ENCODE results near the gene CERS5. TPM values are rescaled to one million over a fixed set of nuclear protein-coding genes. Genes with fewer than 3 reads are reported as not detected.

The CERS5 gene
- polyA plus RNA-seq, 3 donors from 2014 or later = 57.2 to 104 (median 64.0) TPM

DNA sequence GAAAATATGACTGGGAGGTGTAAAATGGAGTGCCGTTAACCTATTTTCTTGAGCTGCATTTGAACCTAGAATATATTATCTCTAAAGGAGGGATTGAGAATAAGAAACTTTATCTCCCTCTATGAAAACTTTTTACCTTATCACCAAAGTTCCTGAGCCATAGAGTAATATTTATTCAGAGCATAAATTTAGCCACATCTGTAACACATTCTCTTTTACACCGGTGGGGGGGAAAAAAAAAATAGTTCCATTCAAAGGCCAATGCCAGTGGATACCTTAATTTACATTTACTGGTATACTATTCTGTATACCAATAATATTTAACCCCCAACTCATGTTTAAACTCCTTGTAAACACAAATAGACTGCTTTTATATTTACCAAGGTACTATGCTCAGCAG is 21.7 kb downstream of the CERS5 start:
- peaks cover 3 to 12% (median 3%) of the 10 kb centered on the region in 3 donors for H3K36me3 Mint-ChIP-seq
- no peak overlapping the region for H3K4me3 Mint-ChIP-seq
- no peaks in the 10 kb centered on the region for H3K9me3 Mint-ChIP-seq
- no peak for DNase-seq
- H3K27ac Mint-ChIP-seq = no peak overlapping the region
- H3K27me3 Mint-ChIP-seq (ENCODE audit: low read depth in 3 of 3) = no peaks in the 10 kb centered on the region
- peaks cover 0 to 24% of the 10 kb centered on the region in 2 donors for H3K4me1 Mint-ChIP-seq

DNA sequence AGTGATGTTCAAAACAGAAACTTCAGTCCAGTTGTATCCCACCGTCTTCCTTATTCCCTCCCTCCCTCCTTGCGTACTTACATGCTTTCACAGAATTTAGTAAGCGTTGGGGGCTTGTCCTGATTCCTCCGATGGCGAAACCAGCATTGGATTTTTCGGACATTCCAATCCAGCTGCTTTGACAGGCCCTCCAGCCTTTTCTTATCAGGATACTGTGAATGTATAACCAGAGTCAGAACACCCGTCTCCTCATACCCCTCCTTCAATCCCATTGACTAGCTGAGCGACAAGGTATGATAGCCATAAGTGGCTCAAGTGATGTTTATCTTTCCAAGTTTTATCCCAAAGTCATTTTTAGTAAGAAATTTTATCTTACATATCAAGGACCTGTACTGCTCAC is 24.2 kb downstream of the CERS5 start:
- H3K36me3 Mint-ChIP-seq = peaks cover 3 to 18% (median 3%) of the 10 kb centered on the region in 3 donors
- no peak overlapping the region for H3K27ac Mint-ChIP-seq

DNA sequence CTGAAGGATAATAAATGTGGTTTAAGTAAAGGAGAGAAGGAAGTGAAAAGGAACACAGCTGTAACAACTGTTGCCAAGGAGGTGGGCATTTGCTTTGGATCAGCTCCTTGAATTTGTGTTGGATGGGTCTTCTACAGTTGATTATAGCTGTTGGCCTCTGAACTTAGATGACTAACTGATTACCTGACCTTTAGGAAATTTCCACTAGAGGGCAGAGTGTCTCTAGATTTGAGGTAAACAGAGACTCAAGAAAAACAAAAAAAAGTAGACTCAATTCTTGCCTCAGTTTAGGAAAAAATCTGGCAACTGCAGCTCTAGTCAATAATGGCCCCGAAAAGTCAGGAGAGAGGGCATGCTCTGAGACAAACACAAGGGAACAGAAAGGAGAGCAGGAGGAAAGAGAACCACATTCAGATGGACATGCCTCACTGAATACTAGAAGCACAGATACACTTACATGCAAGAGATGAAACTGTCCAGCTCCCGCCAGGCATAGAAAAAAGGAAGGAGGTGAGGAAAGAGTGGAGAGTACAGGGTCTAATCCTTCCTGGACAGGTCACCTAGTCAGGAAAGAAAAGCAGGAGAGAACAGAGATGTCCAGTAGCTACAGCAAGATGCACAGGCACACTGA is 34.5 kb downstream of the CERS5 start:
- Mint-ChIP-seq H3K4me3 (no peak overlapping the region), H3K27ac (peak overlapping the region; percentile 6 to 86 (median 76)), H3K4me1 (peaks cover 6 to 14% of the 10 kb centered on the region in 2 donors), H3K9me3 (no peaks in the 10 kb centered on the region), H3K27me3 (ENCODE audit: low read depth in 3 of 3) (peaks cover 0 to 3% (median 1%) of the 10 kb centered on the region in 3 donors), H3K36me3 (peaks cover 10 to 36% (median 12%) of the 10 kb centered on the region in 3 donors)
- DNase-seq = peak; percentile 26 to 50 (median 33)

More for the DNA sequence above, 24.2 kb downstream of the CERS5 start:
- no peaks in the 10 kb centered on the region for H3K9me3 Mint-ChIP-seq
- no peaks in the 10 kb centered on the region for H3K27me3 Mint-ChIP-seq (ENCODE audit: low read depth in 3 of 3)
- no peak for DNase-seq
- no peak overlapping the region for H3K4me3 Mint-ChIP-seq
- peaks cover 0 to 15% of the 10 kb centered on the region in 2 donors for H3K4me1 Mint-ChIP-seq

GRCh38 chr12:50129290-50129689 is 37.9 kb downstream of the CERS5 start:
- peaks cover 0 to 4% (median 1%) of the 10 kb centered on the region in 3 donors for H3K27me3 Mint-ChIP-seq (ENCODE audit: low read depth in 3 of 3)
- no peak for DNase-seq
- no peak overlapping the region for H3K27ac Mint-ChIP-seq
- no peak overlapping the region for H3K4me3 Mint-ChIP-seq
- peaks cover 6 to 30% (median 7%) of the 10 kb centered on the region in 3 donors for H3K36me3 Mint-ChIP-seq
- peaks cover 17 to 33% of the 10 kb centered on the region in 2 donors for H3K4me1 Mint-ChIP-seq
- no peaks in the 10 kb centered on the region for H3K9me3 Mint-ChIP-seq

DNA sequence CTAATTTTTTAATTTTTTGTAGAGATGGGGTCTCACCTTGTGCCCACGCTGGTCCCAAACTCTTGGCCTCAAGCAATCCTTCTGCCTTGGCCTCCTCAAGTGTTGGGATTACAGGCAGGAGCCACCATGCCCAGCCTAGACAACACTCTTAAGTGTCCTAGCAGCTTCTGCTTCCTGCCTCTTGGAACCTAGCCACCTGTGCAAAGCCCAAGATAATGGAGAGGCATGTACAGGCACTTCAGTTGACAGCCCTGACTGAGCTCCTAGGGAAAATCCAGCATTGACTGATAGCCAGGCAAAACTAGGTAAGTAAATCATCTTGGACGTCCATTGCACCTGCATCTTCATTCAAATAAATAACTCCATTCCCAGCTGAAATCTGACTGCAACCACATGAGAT is 39.6 kb downstream of the CERS5 start:
- Mint-ChIP-seq H3K27me3 (ENCODE audit: low read depth in 3 of 3) (peaks cover 0 to 2% (median 0%) of the 10 kb centered on the region in 3 donors), H3K4me1 (peaks cover 15 to 36% of the 10 kb centered on the region in 2 donors), H3K27ac (peak overlapping the region in 2 of 6 donors; percentile 9 to 57), H3K36me3 (peaks cover 7 to 32% (median 8%) of the 10 kb centered on the region in 3 donors), H3K4me3 (no peak overlapping the region), H3K9me3 (no peaks in the 10 kb centered on the region)
- DNase-seq = no peak

- Mint-ChIP-seq H3K9me3 (no peaks in the 10 kb centered on the region), H3K4me1 (peaks cover 19 to 44% of the 10 kb centered on the region in 2 donors), H3K36me3 (peaks cover 4 to 18% (median 14%) of the 10 kb centered on the region in 3 donors), H3K4me3 (no peak overlapping the region), H3K27ac (peak overlapping the region in 1 of 6 donors; percentile 48), H3K27me3 (ENCODE audit: low read depth in 3 of 3) (peaks cover 0 to 1% (median 0%) of the 10 kb centered on the region in 3 donors)
- no peak for DNase-seq
Observed at GRCh38 chr12:50123203-50123602, 44.0 kb downstream of the CERS5 start.

- no peak for DNase-seq
- H3K36me3 Mint-ChIP-seq = peaks cover 4 to 14% (median 14%) of the 10 kb centered on the region in 3 donors
- H3K27me3 Mint-ChIP-seq (ENCODE audit: low read depth in 3 of 3) = peaks cover 0 to 1% (median 0%) of the 10 kb centered on the region in 3 donors
- no peak overlapping the region for H3K4me3 Mint-ChIP-seq
- H3K9me3 Mint-ChIP-seq = no peaks in the 10 kb centered on the region
- peaks cover 20 to 47% of the 10 kb centered on the region in 2 donors for H3K4me1 Mint-ChIP-seq
- peak overlapping the region in 1 of 6 donors; percentile 51 for H3K27ac Mint-ChIP-seq
Observed at GRCh38 chr12:50121641-50122040, 45.5 kb downstream of the CERS5 start.

DNA sequence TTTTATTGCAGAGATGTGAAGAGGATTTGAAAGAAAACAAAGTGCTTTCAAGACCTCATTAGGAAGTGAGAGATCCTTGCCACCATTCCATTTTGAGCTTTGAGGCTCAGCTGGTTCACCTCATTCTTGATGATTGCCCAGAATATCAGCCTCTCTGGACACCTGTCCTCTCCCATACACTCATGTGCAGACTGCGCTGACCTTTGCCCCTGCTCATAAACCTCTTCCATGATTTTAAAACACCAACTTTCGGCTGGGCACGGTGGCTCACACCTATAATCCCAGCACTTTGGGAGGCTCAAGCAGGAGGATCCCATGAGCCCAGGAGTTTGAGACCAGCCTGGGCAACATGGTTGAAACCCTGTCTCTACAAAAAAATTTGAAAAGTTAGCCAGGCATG is 46.2 kb downstream of the CERS5 start:
- Mint-ChIP-seq H3K4me3 (no peak overlapping the region), H3K4me1 (peaks cover 25 to 53% of the 10 kb centered on the region in 2 donors), H3K36me3 (peaks cover 4 to 17% (median 14%) of the 10 kb centered on the region in 3 donors)

DNA sequence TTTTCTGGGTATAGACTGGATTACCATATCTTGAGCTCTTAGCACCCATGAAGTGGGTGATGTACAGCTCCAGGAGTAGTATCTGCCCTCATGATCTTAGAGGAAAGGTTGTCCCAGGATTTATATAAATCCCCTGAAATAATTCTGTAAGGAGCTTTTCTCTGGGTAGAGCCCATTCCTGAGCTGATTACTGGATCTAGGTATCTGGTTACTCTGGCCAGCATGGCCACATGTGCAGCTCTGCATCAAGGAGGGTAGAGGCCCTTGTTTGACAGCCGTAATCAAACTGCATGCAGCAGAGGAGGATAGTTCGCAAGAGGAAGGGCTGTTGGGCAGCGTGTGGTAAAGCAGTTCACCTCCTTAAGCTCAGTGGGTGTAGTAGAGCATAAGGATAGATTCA is 46.6 kb downstream of the CERS5 start:
- DNase-seq = no peak
- H3K36me3 Mint-ChIP-seq = peaks cover 4 to 17% (median 17%) of the 10 kb centered on the region in 3 donors
- H3K4me1 Mint-ChIP-seq = peaks cover 26 to 53% of the 10 kb centered on the region in 2 donors
- H3K4me3 Mint-ChIP-seq = no peak overlapping the region
- peak overlapping the region in 2 of 6 donors; percentile 17 to 73 for H3K27ac Mint-ChIP-seq
- H3K27me3 Mint-ChIP-seq (ENCODE audit: low read depth in 3 of 3) = peaks cover 0 to 1% (median 0%) of the 10 kb centered on the region in 3 donors
- no peaks in the 10 kb centered on the region for H3K9me3 Mint-ChIP-seq

More for the DNA sequence above, 46.2 kb downstream of the CERS5 start:
- no peak for DNase-seq
- Mint-ChIP-seq H3K27me3 (ENCODE audit: low read depth in 3 of 3) (peaks cover 0 to 1% (median 0%) of the 10 kb centered on the region in 3 donors), H3K27ac (peak overlapping the region in 1 of 6 donors; percentile 73), H3K9me3 (no peaks in the 10 kb centered on the region)

DNA sequence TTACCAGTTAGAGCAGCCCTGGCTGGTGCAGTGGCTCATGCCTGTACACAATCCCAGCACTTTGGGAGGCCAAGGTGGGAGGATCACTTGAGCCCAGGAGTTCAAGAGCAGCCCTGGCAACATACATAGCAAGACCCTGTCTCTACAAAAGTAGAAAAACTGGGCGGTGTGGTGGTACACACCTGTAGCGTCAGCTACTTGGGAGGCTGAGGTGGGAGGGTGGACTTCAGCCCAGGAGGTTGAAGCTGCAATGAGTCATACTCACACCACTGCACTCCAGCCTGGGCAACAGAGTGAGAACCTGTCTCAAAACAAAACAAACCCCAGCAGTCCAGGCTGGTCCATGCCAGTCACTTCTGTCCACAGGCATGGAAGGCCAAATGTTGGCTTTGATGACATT is 47.8 kb downstream of the CERS5 start:
- H3K27ac Mint-ChIP-seq = peak overlapping the region in 1 of 6 donors; percentile 31
- no peaks in the 10 kb centered on the region for H3K9me3 Mint-ChIP-seq
- no peak for DNase-seq
- H3K4me3 Mint-ChIP-seq = no peak overlapping the region
- H3K4me1 Mint-ChIP-seq = peaks cover 22 to 47% of the 10 kb centered on the region in 2 donors
- peaks cover 6 to 16% (median 15%) of the 10 kb centered on the region in 3 donors for H3K36me3 Mint-ChIP-seq
- H3K27me3 Mint-ChIP-seq (ENCODE audit: low read depth in 3 of 3) = no peaks in the 10 kb centered on the region

DNA sequence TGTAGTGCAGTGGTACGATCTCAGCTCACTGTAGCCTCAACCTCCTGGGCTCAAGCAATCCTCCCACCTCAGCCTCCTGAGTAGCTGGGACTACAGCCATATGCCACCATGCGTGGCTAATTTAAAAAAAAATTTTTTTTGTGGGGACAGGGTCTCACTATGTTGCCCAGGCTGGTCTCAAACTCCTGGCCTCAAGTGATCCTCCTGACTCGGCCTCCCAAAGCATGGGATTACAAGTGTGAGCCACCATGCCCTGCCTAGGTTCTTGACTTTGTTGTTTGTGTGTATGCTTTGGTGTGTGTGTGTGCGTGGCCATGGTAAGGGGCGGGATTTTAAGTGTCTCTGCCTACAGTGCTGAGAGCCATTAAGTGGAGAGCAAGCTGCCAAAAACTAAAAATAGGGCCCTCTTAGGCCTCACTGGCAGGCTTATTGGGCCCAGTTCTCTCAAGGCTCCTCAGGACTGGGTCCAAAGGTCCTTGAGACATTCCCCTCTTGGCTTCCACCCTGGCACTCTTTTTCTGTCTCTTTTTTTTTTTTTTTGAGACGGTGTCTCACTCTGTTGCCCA is 50.0 kb downstream of the CERS5 start:
- no peak for DNase-seq
- Mint-ChIP-seq H3K27me3 (ENCODE audit: low read depth in 3 of 3) (peaks cover 0 to 6% (median 3%) of the 10 kb centered on the region in 3 donors), H3K9me3 (no peaks in the 10 kb centered on the region), H3K4me3 (no peak overlapping the region), H3K4me1 (peaks cover 33 to 58% of the 10 kb centered on the region in 2 donors), H3K27ac (no peak overlapping the region), H3K36me3 (peaks cover 7 to 10% (median 9%) of the 10 kb centered on the region in 3 donors)

- H3K27ac Mint-ChIP-seq = peak overlapping the region; percentile 97 to 99 (median 98)
- peaks cover 1 to 12% (median 3%) of the 10 kb centered on the region in 3 donors for H3K27me3 Mint-ChIP-seq (ENCODE audit: low read depth in 3 of 3)
- H3K4me1 Mint-ChIP-seq = peaks cover 35 to 49% of the 10 kb centered on the region in 2 donors
- peaks cover 3 to 4% (median 3%) of the 10 kb centered on the region in 3 donors for H3K36me3 Mint-ChIP-seq
- H3K4me3 Mint-ChIP-seq = peak overlapping the region; percentile 95 to 99 (median 98)
- H3K9me3 Mint-ChIP-seq = no peaks in the 10 kb centered on the region
- DNase-seq = no peak
Observed at GRCh38 chr12:50112456-50113218, 54.5 kb downstream of the CERS5 start.

DNA sequence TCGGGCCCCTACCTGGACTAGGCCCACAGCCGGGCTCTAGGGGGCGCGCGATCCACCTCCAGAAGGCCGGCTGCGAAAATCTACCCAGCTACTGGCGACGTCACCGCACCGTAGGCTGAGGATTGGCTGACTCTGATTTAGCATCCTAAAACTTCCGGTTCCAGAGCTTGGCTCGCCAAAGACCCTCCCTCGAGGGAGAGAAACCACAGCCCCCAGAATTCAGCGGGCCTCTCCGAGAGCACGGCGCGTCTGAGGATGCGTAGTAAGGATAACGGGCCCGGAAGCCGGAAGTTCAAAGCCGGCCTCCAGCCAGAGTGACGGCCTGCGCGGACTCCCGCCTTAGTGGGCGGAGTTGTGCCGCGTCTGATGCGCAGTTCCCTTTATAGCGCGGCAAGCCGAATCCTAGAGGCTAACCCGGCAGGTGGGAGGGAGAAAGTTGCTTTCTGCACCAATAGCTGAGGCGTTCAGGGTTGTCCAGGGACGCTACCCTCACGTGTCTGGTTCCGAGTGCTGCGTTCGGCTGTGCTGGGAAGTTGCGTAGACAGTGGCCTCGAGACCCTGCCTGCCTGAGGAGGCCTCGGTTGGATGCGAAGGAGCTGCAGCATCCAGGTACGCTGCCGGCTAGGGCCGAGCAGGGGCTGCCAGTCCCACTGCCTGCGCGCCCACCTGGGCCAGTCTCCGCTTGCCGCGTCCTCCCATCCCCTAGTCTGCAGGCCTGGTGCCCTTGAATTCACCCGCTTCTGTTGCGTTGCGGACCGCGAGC is 55.3 kb downstream of the CERS5 start, which contains the start of gene COX14:
Gene COX14 (plus strand): TSS at position 544 of the 763 bp plus-strand sequence. CDS start 7,808 bp downstream, outside the sequence.
- Mint-ChIP-seq H3K27ac (peak within 1 kb of the TSS; percentile 97 to 99 (median 98)), H3K36me3 (peaks cover 3 to 4% (median 3%) of the 10 kb centered on the region in 3 donors), H3K9me3 (no peaks in the 10 kb centered on the region), H3K4me1 (peaks cover 33 to 43% of the 10 kb centered on the region in 2 donors), H3K4me3 (peak within 1 kb of the TSS; percentile 95 to 99 (median 98)), H3K27me3 (ENCODE audit: low read depth in 3 of 3) (peaks cover 1 to 12% (median 3%) of the 10 kb centered on the region in 3 donors)
- DNase-seq = peak; percentile 99 to 100 (median 99)
